Trophoblast cell (in vitro differentiated cells and primary cell): ENCODE results near the gene NDUFA5. TPM values are rescaled to one million over a fixed set of nuclear protein-coding genes. Genes with fewer than 3 reads are reported as not detected.
A peak's percentile ranks its signal among the peaks of the same experiment; 100 is the strongest.

Source experiments
- DNase-seq, 2 donors: peaks; one replicate each; pipeline ENCODE4 v3.0.0-alpha.2; 2016
- H2AFZ ChIP-seq: 2 replicates; pipeline ENCODE4 v1.6.1; 2013; ENCODE audit warnings: low read length, moderate library complexity, mild to moderate bottlenecking; ENCODE audit not compliant: insufficient read depth, poor library complexity
- H2AK5ac ChIP-seq: 2 replicates; pipeline ENCODE4 v1.6.1; 2013; ENCODE audit warnings: mild to moderate bottlenecking, low read length
- H2BK120ac ChIP-seq: 2 replicates; pipeline ENCODE4 v1.6.1; 2013; ENCODE audit warnings: low read length, mild to moderate bottlenecking, moderate library complexity; ENCODE audit not compliant: insufficient read depth, poor library complexity
- H2BK12ac ChIP-seq: 2 replicates; pipeline ENCODE4 v1.6.1; 2013; ENCODE audit warnings: mild to moderate bottlenecking, low read length, moderate library complexity
- H2BK5ac ChIP-seq: 2 replicates; pipeline ENCODE4 v1.6.1; 2013; ENCODE audit warnings: low read length, low read depth, moderate library complexity, mild to moderate bottlenecking; ENCODE audit not compliant: poor library complexity
- H3K14ac ChIP-seq: 2 replicates; pipeline ENCODE4 v1.6.1; 2013; ENCODE audit warnings: mild to moderate bottlenecking, low read length
- H3K18ac ChIP-seq: 2 replicates; pipeline ENCODE4 v1.6.1; 2013; ENCODE audit warnings: mild to moderate bottlenecking, low read length
- H3K23ac ChIP-seq: 2 replicates; pipeline ENCODE4 v1.6.1; 2013; ENCODE audit warnings: low read length
- H3K27ac ChIP-seq: 2 replicates; pipeline ENCODE4 v1.5.1; 2013; ENCODE audit warnings: low read depth, mild to moderate bottlenecking, inconsistent platforms, low read length, moderate library complexity
- H3K27me3 ChIP-seq: 2 replicates; pipeline ENCODE4 v1.6.1; 2013; ENCODE audit warnings: inconsistent platforms, mild to moderate bottlenecking, low read length, moderate library complexity; ENCODE audit not compliant: insufficient read depth
- H3K36me3 ChIP-seq, 2 experiments: 1 replicate in 1 of 2; 2 replicates in 1 of 2; pipeline ENCODE4 v1.6.1; 2013; ENCODE audit warnings: low read length in 2 of 2, mild to moderate bottlenecking in 2 of 2, moderate library complexity in 1 of 2; ENCODE audit not compliant: insufficient read depth in 2 of 2, control insufficient read depth in 1 of 2
- H3K4ac ChIP-seq: 2 replicates; pipeline ENCODE4 v1.6.1; 2013; ENCODE audit warnings: low read depth, mild to moderate bottlenecking, low read length, moderate library complexity
- H3K4me1 ChIP-seq, 2 experiments: 1 replicate in 1 of 2; 2 replicates in 1 of 2; pipeline ENCODE4 v1.6.1; 2013; ENCODE audit warnings: low read length in 2 of 2, mild to moderate bottlenecking in 2 of 2, moderate library complexity in 1 of 2; ENCODE audit not compliant: insufficient read depth in 2 of 2, control insufficient read depth in 1 of 2
- H3K4me2 ChIP-seq: 2 replicates; pipeline ENCODE4 v1.6.1; 2013; ENCODE audit warnings: inconsistent platforms, mild to moderate bottlenecking, low read length, moderate library complexity
- H3K4me3 ChIP-seq: 2 replicates; pipeline ENCODE4 v1.5.1; 2013; ENCODE audit warnings: mild to moderate bottlenecking, low read depth, low read length, inconsistent platforms
- H3K79me1 ChIP-seq: one replicate; pipeline ENCODE4 v1.6.1; 2013; ENCODE audit warnings: low read length
- H3K79me2 ChIP-seq: 2 replicates; pipeline ENCODE4 v1.6.1; 2013; ENCODE audit warnings: low read length, mild to moderate bottlenecking; ENCODE audit not compliant: control insufficient read depth, insufficient read depth, poor library complexity
- H3K9ac ChIP-seq: 2 replicates; pipeline ENCODE4 v1.6.1; 2013; ENCODE audit warnings: mild to moderate bottlenecking, low read length
- H3K9me3 ChIP-seq: 2 replicates; pipeline ENCODE4 v1.6.1; 2013; ENCODE audit warnings: low read depth, mild to moderate bottlenecking, control low read depth, inconsistent platforms, low read length; ENCODE audit not compliant: insufficient read depth
- H4K12ac ChIP-seq: 2 replicates; pipeline ENCODE4 v1.6.1; 2013; ENCODE audit warnings: low read depth, mild to moderate bottlenecking, low read length, moderate library complexity
- H4K8ac ChIP-seq: 2 replicates; pipeline ENCODE4 v1.6.1; 2013; ENCODE audit warnings: low read depth, mild to moderate bottlenecking, low read length, moderate library complexity
- H4K91ac ChIP-seq: one replicate; pipeline ENCODE4 v1.6.1; 2013; ENCODE audit warnings: low read depth, mild to moderate bottlenecking, low read length, moderate library complexity
- WGBS: extraction: QIAGEN DNeasy Blood & Tissue Kit; methylation state at CpG from one replicate; pipeline ENCODE4 v1.1.7; 2013; ENCODE audit warnings: missing lambda C conversion rate; ENCODE audit not compliant: insufficient read length, insufficient coverage; ENCODE audit errors: extremely low coverage; 5-methylcytosine and 5-hydroxymethylcytosine counted together
- polyA plus RNA-seq: library from polyadenylated mRNA; stranded (reverse); fragments of 200-250 nt; gene quantifications from 2 replicates; pipeline ENCODE4 v1.2.3, GENCODE V29; 2013

NDUFA5 gene
- polyA plus RNA-seq: 41.7 and 45.3 TPM in 2 replicates

DNA sequence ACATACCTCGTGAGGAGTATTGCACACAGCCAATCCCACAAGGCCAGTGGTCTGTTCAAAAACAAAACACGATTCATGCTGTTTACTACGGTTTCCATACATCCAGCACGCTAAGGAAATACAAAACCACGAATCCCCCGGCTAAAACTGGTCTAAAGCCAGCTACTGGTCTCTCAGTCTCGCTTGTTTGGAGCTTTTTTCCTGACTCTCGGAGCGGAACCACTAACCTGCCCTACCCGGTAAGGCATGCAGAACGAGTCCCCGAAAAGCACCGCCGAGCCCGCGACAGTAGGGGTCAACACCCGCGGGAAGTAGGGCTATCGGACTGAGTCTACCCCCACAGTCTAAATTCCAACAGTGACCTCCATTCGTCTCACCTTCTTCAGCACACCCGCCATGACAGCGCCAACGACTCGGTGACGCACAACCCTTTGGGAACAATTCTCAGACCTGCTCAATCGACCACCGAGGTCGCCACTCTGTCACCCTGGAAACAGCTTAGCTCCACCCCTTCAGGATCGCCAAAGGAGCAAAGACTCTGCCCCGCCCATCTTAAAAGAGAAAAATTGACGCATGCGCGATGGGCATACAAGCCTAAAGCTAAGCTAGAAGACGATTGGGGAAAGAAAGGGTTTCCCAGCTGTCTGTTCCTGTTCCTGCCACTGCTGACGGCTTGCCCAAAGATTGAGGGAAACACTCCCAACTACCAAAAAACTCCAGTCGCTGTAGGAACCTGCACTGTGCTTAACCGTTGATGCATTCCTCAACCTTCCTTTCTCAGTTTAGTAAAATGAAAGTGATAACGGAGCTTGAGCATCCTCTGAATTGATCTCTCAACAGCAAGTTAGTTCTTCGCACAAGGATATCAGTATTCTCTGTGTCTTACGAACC, at the start of gene NDUFA5:
NDUFA5 (minus strand) TSS at position 421 of the 891 bp plus-strand sequence; CDS start at position 398, 23 bp downstream.
- WGBS: no CpG with 5 or more reads among the region's 40 CpGs
- Histone ChIP-seq H2BK5ac (no peak within 1 kb of the TSS), H2AFZ (peak within 1 kb of the TSS; percentile 87), H3K18ac (peak within 1 kb of the TSS; percentile 84), H3K36me3 (peaks cover 1 to 8% of the 10 kb centered on the region in 2 experiments), H3K27me3 (no peaks in the 10 kb centered on the region), H4K12ac (peak within 1 kb of the TSS; percentile 28), H3K4ac (peak within 1 kb of the TSS; percentile 68), H3K79me2 (peaks cover 3% of the 10 kb centered on the region), H3K27ac (peak within 1 kb of the TSS; percentile 8), H3K4me2 (peak within 1 kb of the TSS; percentile 76), H2BK12ac (peak within 1 kb of the TSS; percentile 14), H3K4me3 (peak within 1 kb of the TSS; percentile 97), H3K23ac (no peak within 1 kb of the TSS), H4K91ac (peak within 1 kb of the TSS; percentile 69), H3K14ac (peak within 1 kb of the TSS; percentile 91), H2BK120ac (peak within 1 kb of the TSS; percentile 46), H3K9ac (peak within 1 kb of the TSS; percentile 95), H3K4me1 (no peaks in the 10 kb centered on the region), H4K8ac (peak within 1 kb of the TSS; percentile 88), H3K79me1 (peaks cover 5% of the 10 kb centered on the region), H3K9me3 (peaks cover 2% of the 10 kb centered on the region), H2AK5ac (no peak within 1 kb of the TSS)
- peak; percentile 99 to 100 for DNase-seq

DNA sequence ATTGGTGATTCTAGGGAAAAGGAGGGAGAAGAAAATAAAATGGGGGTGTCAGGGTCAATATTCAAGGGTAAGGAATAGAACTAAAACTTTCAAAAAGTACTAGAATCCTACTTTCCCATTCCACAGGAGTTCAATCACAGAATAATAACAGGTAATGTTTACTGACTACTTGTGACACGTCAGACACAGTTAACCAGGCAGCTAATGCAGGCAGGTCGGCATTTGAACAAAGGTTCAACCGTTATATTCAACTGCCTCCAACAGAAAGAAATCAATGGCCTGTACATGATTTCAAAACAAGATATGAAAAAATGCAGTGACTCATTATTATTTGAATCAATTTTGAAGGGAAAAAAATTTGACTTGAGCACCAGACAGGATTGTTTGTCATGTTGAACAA, 47.1 kb upstream of the NDUFA5 start:
- peak in 1 of 2 donors; percentile 6 for DNase-seq
- Histone ChIP-seq H3K79me2 (no peaks in the 10 kb centered on the region), H4K12ac (no peak overlapping the region), H2AFZ (no peak overlapping the region), H3K4me2 (no peak overlapping the region), H3K9ac (no peak overlapping the region), H3K79me1 (no peaks in the 10 kb centered on the region), H2AK5ac (no peak overlapping the region), H4K91ac (no peak overlapping the region), H3K36me3 (no peaks in the 10 kb centered on the region), H3K4me3 (no peak overlapping the region), H3K9me3 (no peaks in the 10 kb centered on the region), H3K27ac (no peak overlapping the region), H2BK120ac (no peak overlapping the region), H3K18ac (no peak overlapping the region), H3K14ac (no peak overlapping the region), H2BK12ac (no peak overlapping the region), H3K23ac (no peak overlapping the region), H4K8ac (no peak overlapping the region), H3K4me1 (no peaks in the 10 kb centered on the region), H3K27me3 (no peaks in the 10 kb centered on the region), H2BK5ac (no peak overlapping the region), H3K4ac (no peak overlapping the region)
- no CpG with 5 or more reads among the region's 3 CpGs for WGBS

DNA sequence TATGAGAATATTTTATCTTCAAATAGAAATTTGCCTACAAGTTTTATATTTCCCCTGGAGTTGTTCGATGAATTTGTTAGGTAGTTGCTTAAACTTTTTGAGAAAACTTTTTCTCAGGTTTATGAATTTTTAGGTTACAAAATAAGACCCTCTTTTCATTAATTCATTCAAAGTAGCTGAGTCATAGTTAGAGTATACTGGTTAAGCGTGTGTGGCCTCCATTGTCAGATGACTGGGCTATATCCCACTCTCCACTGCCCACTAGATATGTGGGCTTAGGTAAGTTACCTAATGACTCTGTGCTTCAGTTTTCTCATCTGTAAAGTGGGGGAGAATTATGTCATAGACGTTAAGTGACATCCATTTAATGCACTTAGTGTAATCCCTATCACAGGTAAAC, 45.0 kb upstream of the NDUFA5 start:
- Histone ChIP-seq H3K4me2 (no peak overlapping the region), H3K14ac (no peak overlapping the region), H3K79me1 (no peaks in the 10 kb centered on the region), H3K9me3 (no peaks in the 10 kb centered on the region), H3K4ac (no peak overlapping the region), H2AK5ac (no peak overlapping the region), H2BK12ac (no peak overlapping the region), H2BK120ac (no peak overlapping the region), H3K36me3 (no peaks in the 10 kb centered on the region), H3K27me3 (no peaks in the 10 kb centered on the region), H3K18ac (no peak overlapping the region), H4K91ac (no peak overlapping the region), H3K4me1 (no peaks in the 10 kb centered on the region), H4K8ac (no peak overlapping the region), H2AFZ (no peak overlapping the region), H3K27ac (no peak overlapping the region), H3K79me2 (no peaks in the 10 kb centered on the region), H3K9ac (no peak overlapping the region), H3K23ac (no peak overlapping the region), H3K4me3 (no peak overlapping the region), H4K12ac (no peak overlapping the region), H2BK5ac (no peak overlapping the region)
- DNase-seq: no peak
- WGBS: no CpG with 5 or more reads among the region's 3 CpGs

- WGBS: no CpG with 5 or more reads among the region's 4 CpGs
- no peaks in the 10 kb centered on the region for H3K79me2 ChIP-seq
- H2BK5ac ChIP-seq: no peak within 1 kb of the TSS
- no peaks in the 10 kb centered on the region for H3K4me1 ChIP-seq
- DNase-seq: no peak
- H4K8ac ChIP-seq: no peak within 1 kb of the TSS
- no peak within 1 kb of the TSS for H3K18ac ChIP-seq
- no peak within 1 kb of the TSS for H3K27ac ChIP-seq
- H3K79me1 ChIP-seq: no peaks in the 10 kb centered on the region
- H4K12ac ChIP-seq: no peak within 1 kb of the TSS
- H3K23ac ChIP-seq: no peak within 1 kb of the TSS
- H2AFZ ChIP-seq: no peak within 1 kb of the TSS
- no peak within 1 kb of the TSS for H4K91ac ChIP-seq
- H3K14ac ChIP-seq: no peak within 1 kb of the TSS
- no peak within 1 kb of the TSS for H3K4me2 ChIP-seq
- no peak within 1 kb of the TSS for H3K4me3 ChIP-seq
- no peaks in the 10 kb centered on the region for H3K27me3 ChIP-seq
- no peaks in the 10 kb centered on the region for H3K36me3 ChIP-seq
- no peaks in the 10 kb centered on the region for H3K9me3 ChIP-seq
- H2BK120ac ChIP-seq: no peak within 1 kb of the TSS
- no peak within 1 kb of the TSS for H2AK5ac ChIP-seq
- H2BK12ac ChIP-seq: no peak within 1 kb of the TSS
- no peak within 1 kb of the TSS for H3K9ac ChIP-seq
- no peak within 1 kb of the TSS for H3K4ac ChIP-seq
Observed at GRCh38 chr7:123601530-123601929, 43.9 kb upstream of the NDUFA5 start, which contains the start of gene ASB15. ASB15 (plus strand) TSS chr7:123601821; CDS start chr7:123614503, 12,682 bp downstream.
